GM15510 (cell line): Measurements from ENCODE around the gene FSD2.

ENCODE experiments used
- POLR2A ChIP-seq: IDR thresholded peaks from 3 replicates; pipeline ENCODE4 v1.6.1; 2011; ENCODE audit warnings: borderline replicate concordance; ENCODE audit not compliant: insufficient read length; ENCODE audit errors: extremely low read depth

FSD2 gene

GRCh38 chr15:82774496-82774895 lies 31.4 kb downstream of the FSD2 start:
- TF ChIP-seq POLR2A: no peak

- no peak for TF ChIP-seq POLR2A
Observed at GRCh38 chr15:82771789-82772607, 33.9 kb downstream of the FSD2 start.

- no peak for TF ChIP-seq POLR2A
Observed at GRCh38 chr15:82768414-82769054, 37.3 kb downstream of the FSD2 start.

- no peak for TF ChIP-seq POLR2A
Observed at GRCh38 chr15:82767163-82767829, 38.6 kb downstream of the FSD2 start.

- no peak for TF ChIP-seq POLR2A
Observed at GRCh38 chr15:82764740-82765139, 41.1 kb downstream of the FSD2 start.

- TF ChIP-seq POLR2A: no peak
Observed at GRCh38 chr15:82764117-82764490, 41.8 kb downstream of the FSD2 start.

GRCh38 chr15:82763361-82764116 lies 42.3 kb downstream of the FSD2 start:
- TF ChIP-seq POLR2A: no peak

- TF ChIP-seq POLR2A: no peak
Observed at GRCh38 chr15:82751308-82751707, 54.6 kb downstream of the FSD2 start.

- no peak for TF ChIP-seq POLR2A
Observed at GRCh38 chr15:82750831-82751180, 55.1 kb downstream of the FSD2 start.

- TF ChIP-seq POLR2A: peak; percentile 82
Observed at GRCh38 chr15:82749951-82750830, 55.7 kb downstream of the FSD2 start.

GRCh38 chr15:82748315-82748714 lies 57.6 kb downstream of the FSD2 start:
- no peak for TF ChIP-seq POLR2A

- TF ChIP-seq POLR2A: no peak
Observed at GRCh38 chr15:82743810-82744209, 62.1 kb downstream of the FSD2 start.

- TF ChIP-seq POLR2A: no peak
Observed at GRCh38 chr15:82742134-82742533, 63.7 kb downstream of the FSD2 start.

GRCh38 chr15:82739086-82739485 lies 66.8 kb downstream of the FSD2 start:
- TF ChIP-seq POLR2A: no peak

- no peak for TF ChIP-seq POLR2A
Observed at GRCh38 chr15:82737975-82738374, 67.9 kb downstream of the FSD2 start.

GRCh38 chr15:82731527-82731926 lies 74.3 kb downstream of the FSD2 start:
- TF ChIP-seq POLR2A: no peak
